T follicular helper cell (primary cell): ENCODE measurements around the gene OR11L1.

Experiments used
- DNase-seq: peaks from one replicate; pipeline ENCODE4 v3.0.0-alpha.2; 2020; ENCODE audit warnings: low read depth

Gene OR11L1

DNA sequence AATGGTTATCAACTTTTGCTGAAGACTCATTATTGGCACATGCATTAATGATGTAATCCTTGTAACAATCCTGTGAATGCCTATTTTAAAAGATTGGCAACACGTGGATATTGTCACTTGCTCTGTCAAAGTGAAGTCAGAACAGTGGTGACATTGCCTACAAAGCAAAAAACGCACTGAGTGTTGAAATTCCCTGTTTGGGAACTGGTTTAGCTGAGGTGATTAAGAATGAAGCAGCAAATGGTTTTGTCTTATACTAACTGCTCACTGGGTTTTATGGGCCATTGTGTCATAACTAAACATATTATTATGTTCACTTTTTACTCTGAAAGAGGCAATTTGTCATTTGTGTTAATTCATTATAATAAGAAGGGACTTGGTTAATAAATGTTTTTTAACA lies 29.1 kb downstream of the OR11L1 start:
- DNase-seq, result no peak

- no peak for DNase-seq
Observed at GRCh38 chr1:247797518-247797917, 44.2 kb downstream of the OR11L1 start.
